Hematopoietic multipotent progenitor cell treated with erythropoietin and hydrocortisone succinate and interleukin-3 and kit ligand, for 8 days (in vitro differentiated cells): Measurements from ENCODE around the gene LETM1.

Source experiments
- DNase-seq: peaks from one replicate; pipeline ENCODE4 v3.0.0-alpha.2; 2015

The LETM1 gene

GRCh38 chr4:1856071-1856942, at the start of gene LETM1:
Gene LETM1, minus strand, starts transcription at chr4:1856156. Its CDS starts 206 bp downstream, at chr4:1855950.
- peak; percentile 93 for DNase-seq

GRCh38 chr4:1904042-1904441, 48.1 kb upstream of the LETM1 start:
- DNase-seq: no peak

- no peak for DNase-seq
Observed at GRCh38 chr4:1903035-1903434, 47.1 kb upstream of the LETM1 start.

- no peak for DNase-seq
Observed at GRCh38 chr4:1902243-1902642, 46.3 kb upstream of the LETM1 start.

GRCh38 chr4:1901127-1901526, 45.2 kb upstream of the LETM1 start:
- no peak for DNase-seq

GRCh38 chr4:1900624-1901023, 44.7 kb upstream of the LETM1 start:
- DNase-seq: no peak

GRCh38 chr4:1900087-1900433, 44.1 kb upstream of the LETM1 start:
- no peak for DNase-seq

- peak; percentile 84 for DNase-seq
Observed at GRCh38 chr4:1899149-1900086, 43.5 kb upstream of the LETM1 start.

GRCh38 chr4:1898681-1899080, 42.7 kb upstream of the LETM1 start:
- DNase-seq: no peak

- no peak for DNase-seq
Observed at GRCh38 chr4:1898007-1898406, 42.1 kb upstream of the LETM1 start.

GRCh38 chr4:1896658-1896991, 40.7 kb upstream of the LETM1 start:
- no peak for DNase-seq

GRCh38 chr4:1895971-1896657, 40.2 kb upstream of the LETM1 start:
- no peak for DNase-seq

GRCh38 chr4:1890979-1891570, 35.1 kb upstream of the LETM1 start:
- no peak for DNase-seq

GRCh38 chr4:1887052-1887451, 31.1 kb upstream of the LETM1 start:
- DNase-seq: no peak

- DNase-seq: no peak
Observed at GRCh38 chr4:1885414-1885813, 29.5 kb upstream of the LETM1 start.

GRCh38 chr4:1883583-1883982, 27.6 kb upstream of the LETM1 start:
- peak; percentile 60 for DNase-seq

- peak; percentile 99 for DNase-seq
Observed at GRCh38 chr4:1882850-1883271, 26.9 kb upstream of the LETM1 start.

GRCh38 chr4:1880332-1880731, 24.4 kb upstream of the LETM1 start:
- DNase-seq: no peak

- no peak for DNase-seq
Observed at GRCh38 chr4:1879485-1879884, 23.5 kb upstream of the LETM1 start.

- DNase-seq: no peak
Observed at GRCh38 chr4:1874201-1874600, 18.2 kb upstream of the LETM1 start.

GRCh38 chr4:1873776-1874175, 17.8 kb upstream of the LETM1 start:
- no peak for DNase-seq

GRCh38 chr4:1873291-1873690, 17.3 kb upstream of the LETM1 start:
- no peak for DNase-seq

- peak; percentile 44 for DNase-seq
Observed at GRCh38 chr4:1872870-1873269, 16.9 kb upstream of the LETM1 start.
